ENCODE results near the gene MPP1.

GRCh38 chrX:154836163-154836562 lies 30.9 kb upstream of the MPP1 start:
- TF ChIP-seq RBAK (tag by site-specific recombination; IDR thresholded peaks at IDR 0.05) = no peak
- no peak for TF ChIP-seq ZNF114 (tag by site-specific recombination; IDR thresholded peaks at IDR 0.05)
- TF ChIP-seq MZF1 (tag by site-specific recombination; IDR thresholded peaks at IDR 0.05; ENCODE audit: borderline replicate concordance) = no peak
- no peak for TF ChIP-seq TCF7L2 (IDR thresholded peaks at IDR 0.05; ENCODE audit: borderline replicate concordance, low read depth, low read length)
- no peak for TF ChIP-seq ZFP3 (tag by site-specific recombination; IDR thresholded peaks at IDR 0.05; ENCODE audit: low read depth)
- no peak for TF ChIP-seq YY1 (tag by site-specific recombination; IDR thresholded peaks at IDR 0.05)
- no peak for TF ChIP-seq ZNF274 (IDR thresholded peaks at IDR 0.05; ENCODE audit: low read length)
- no peak for TF ChIP-seq ZNF274 (tag by site-specific recombination; IDR thresholded peaks at IDR 0.05; ENCODE audit: borderline replicate concordance)
- no peak for TF ChIP-seq CTCF (tag by site-specific recombination; IDR thresholded peaks at IDR 0.05)
- TF ChIP-seq ZNF544 (tag by site-specific recombination; IDR thresholded peaks at IDR 0.05) = no peak
- TF ChIP-seq ZBTB1 (tag by site-specific recombination; IDR thresholded peaks at IDR 0.05) = no peak
- TF ChIP-seq ZNF26 (tag by site-specific recombination; IDR thresholded peaks at IDR 0.05) = no peak
- no peak for TF ChIP-seq ZBTB10 (tag by site-specific recombination; IDR thresholded peaks at IDR 0.05)
- TF ChIP-seq ZNF707 (tag by site-specific recombination; IDR thresholded peaks at IDR 0.05) = no peak
